WI38 (cell line): ENCODE results near the gene PDE3B.

Experiments
- H3K4me3 ChIP-seq: 2 replicates; pipeline ENCODE4 v1.5.1; 2011; ENCODE audit warnings: low read depth, mild to moderate bottlenecking, control low read depth, low read length
- TF ChIP-seq, protein P1 (sequence below): IDR thresholded peaks from 2 replicates; pipeline ENCODE4 v1.5.1; 2012; ENCODE audit warnings: low read depth, mild to moderate bottlenecking, control low read depth, low read length

The PDE3B gene

GRCh38 chr11:14617241-14618027 lies 26.2 kb upstream of the PDE3B start:
- TF ChIP-seq, protein P1, sequence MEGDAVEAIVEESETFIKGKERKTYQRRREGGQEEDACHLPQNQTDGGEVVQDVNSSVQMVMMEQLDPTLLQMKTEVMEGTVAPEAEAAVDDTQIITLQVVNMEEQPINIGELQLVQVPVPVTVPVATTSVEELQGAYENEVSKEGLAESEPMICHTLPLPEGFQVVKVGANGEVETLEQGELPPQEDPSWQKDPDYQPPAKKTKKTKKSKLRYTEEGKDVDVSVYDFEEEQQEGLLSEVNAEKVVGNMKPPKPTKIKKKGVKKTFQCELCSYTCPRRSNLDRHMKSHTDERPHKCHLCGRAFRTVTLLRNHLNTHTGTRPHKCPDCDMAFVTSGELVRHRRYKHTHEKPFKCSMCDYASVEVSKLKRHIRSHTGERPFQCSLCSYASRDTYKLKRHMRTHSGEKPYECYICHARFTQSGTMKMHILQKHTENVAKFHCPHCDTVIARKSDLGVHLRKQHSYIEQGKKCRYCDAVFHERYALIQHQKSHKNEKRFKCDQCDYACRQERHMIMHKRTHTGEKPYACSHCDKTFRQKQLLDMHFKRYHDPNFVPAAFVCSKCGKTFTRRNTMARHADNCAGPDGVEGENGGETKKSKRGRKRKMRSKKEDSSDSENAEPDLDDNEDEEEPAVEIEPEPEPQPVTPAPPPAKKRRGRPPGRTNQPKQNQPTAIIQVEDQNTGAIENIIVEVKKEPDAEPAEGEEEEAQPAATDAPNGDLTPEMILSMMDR, result no peak
- H3K4me3 ChIP-seq, result no peak overlapping the region

- TF ChIP-seq, protein P1, result no peak
- H3K4me3 ChIP-seq, result no peak overlapping the region
Measured at GRCh38 chr11:14618060-14618459, 25.5 kb upstream of the PDE3B start.

- TF ChIP-seq, protein P1, result no peak
- no peak overlapping the region for H3K4me3 ChIP-seq
Measured at GRCh38 chr11:14619603-14620531, 23.7 kb upstream of the PDE3B start.

DNA sequence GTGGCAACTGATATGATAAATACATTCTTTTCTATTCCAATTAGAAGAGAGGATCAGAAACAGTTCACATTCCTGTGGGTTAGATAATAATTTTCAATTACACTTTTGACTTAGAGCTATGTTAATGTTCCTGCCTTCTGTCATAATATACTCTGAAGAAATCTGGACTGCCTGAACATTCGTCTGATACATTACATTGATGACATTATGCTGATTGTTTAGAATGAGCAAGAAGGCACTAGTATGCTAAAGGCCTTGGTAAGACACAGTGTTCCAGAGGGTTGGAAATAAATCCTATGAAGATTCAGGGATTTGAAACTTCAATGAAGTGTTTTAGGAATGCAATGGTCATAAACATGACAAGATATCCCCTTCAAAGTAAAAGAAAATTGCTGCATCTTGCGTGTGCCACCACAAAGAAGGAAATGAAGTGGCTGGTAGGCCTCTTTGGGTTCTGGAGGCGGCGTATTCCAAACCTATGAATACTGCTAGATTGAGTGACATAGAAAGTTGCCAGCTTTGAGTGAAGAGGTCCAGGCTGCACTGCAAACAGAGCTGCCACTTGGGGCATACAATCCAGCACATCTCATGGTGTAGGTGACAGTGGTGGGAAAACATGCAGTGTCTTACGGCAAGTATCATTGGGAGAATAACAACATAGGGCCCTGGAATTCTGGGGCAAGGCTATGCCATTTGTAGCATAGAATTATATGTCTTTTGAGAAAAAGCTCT lies 21.2 kb upstream of the PDE3B start:
- H3K4me3 ChIP-seq, result no peak overlapping the region
- TF ChIP-seq, protein P1, result no peak

- no peak overlapping the region for H3K4me3 ChIP-seq
- TF ChIP-seq, protein P1, result no peak
Measured at GRCh38 chr11:14623036-14623435, 20.6 kb upstream of the PDE3B start.

GRCh38 chr11:14625586-14626205 lies 17.9 kb upstream of the PDE3B start:
- TF ChIP-seq, protein P1, result no peak
- no peak overlapping the region for H3K4me3 ChIP-seq
